ENCODE measurements around the gene STKLD1.

GRCh38 chr9:133382507-133383141 lies 6.5 kb downstream of the STKLD1 start:
- no peak for TF ChIP-seq CTCF (IDR thresholded peaks at IDR 0.05)
- TF ChIP-seq POLR2A (IDR thresholded peaks at IDR 0.05): no peak
